MM.1S (cell line): ENCODE measurements around the gene PTBP2.

ENCODE experiments used
- DNase-seq: peaks from one replicate; pipeline ENCODE4 v3.0.0-alpha.2; 2015
- H2AFZ ChIP-seq: fragments of 300-600 bp; sonication (generic); 2 replicates; pipeline ENCODE4 v1.6.0; 2016; ENCODE audit warnings: antibody characterized with exemption, low read length
- H3F3A ChIP-seq: fragments of 300-600 bp; sonication (generic); 2 replicates; pipeline ENCODE4 v1.6.1; 2016; ENCODE audit warnings: mild to moderate bottlenecking, antibody characterized with exemption, low read length, moderate library complexity, mixed read lengths; ENCODE audit not compliant: insufficient read depth
- H3K27ac ChIP-seq: fragments of 300-600 bp; sonication (generic); 2 replicates; pipeline ENCODE4 v1.5.1; 2016; ENCODE audit warnings: mild to moderate bottlenecking, low read length
- H3K27me3 ChIP-seq: fragments of 300-600 bp; sonication (generic); replicated peaks from 2 replicates; pipeline ENCODE4 v1.6.0; 2016; ENCODE audit warnings: low read length; ENCODE audit not compliant: insufficient read depth
- H3K36me3 ChIP-seq: fragments of 300-600 bp; sonication (generic); replicated peaks from 2 replicates; pipeline ENCODE4 v1.6.1; 2016; ENCODE audit warnings: mild to moderate bottlenecking, low read length, mixed read lengths; ENCODE audit not compliant: insufficient read depth
- H3K4me1 ChIP-seq: fragments of 300-600 bp; sonication (generic); 2 replicates; pipeline ENCODE4 v1.6.1; 2016; ENCODE audit warnings: low read length, mixed read lengths
- H3K4me2 ChIP-seq: fragments of 300-600 bp; sonication (generic); 2 replicates; pipeline ENCODE4 v1.6.0; 2016; ENCODE audit warnings: low read depth, low read length
- H3K4me3 ChIP-seq: fragments of 300-600 bp; sonication (generic); 2 replicates; pipeline ENCODE4 v1.5.1; 2016; ENCODE audit warnings: low read length, mixed read lengths
- H3K79me2 ChIP-seq: fragments of 300-600 bp; sonication (generic); 2 replicates; pipeline ENCODE4 v1.6.1; 2016; ENCODE audit warnings: mixed run types, low read length, mixed read lengths
- H3K9ac ChIP-seq: fragments of 300-600 bp; sonication (generic); 2 replicates; pipeline ENCODE4 v1.6.1; 2016; ENCODE audit warnings: low read length, mixed read lengths
- H3K9me2 ChIP-seq: fragments of 300-600 bp; sonication (generic); replicated peaks from 2 replicates; pipeline ENCODE4 v1.6.1; 2016; ENCODE audit warnings: mild to moderate bottlenecking, low read length, mixed read lengths; ENCODE audit not compliant: insufficient read depth
- H3K9me3 ChIP-seq: fragments of 300-600 bp; sonication (generic); replicated peaks from 2 replicates; pipeline ENCODE4 v1.6.1; 2016; ENCODE audit warnings: mild to moderate bottlenecking, low read length, mixed read lengths; ENCODE audit not compliant: insufficient read depth
- H4K20me1 ChIP-seq: fragments of 300-600 bp; sonication (generic); 2 replicates; pipeline ENCODE4 v1.6.1; 2016; ENCODE audit warnings: mild to moderate bottlenecking, low read length, moderate library complexity, mixed read lengths; ENCODE audit not compliant: insufficient read depth
- EZH2 ChIP-seq: fragments of 300-600 bp; sonication (generic); optimal IDR thresholded peaks from 2 replicates; pipeline ENCODE3; 2017; ENCODE audit warnings: low read depth, mild to moderate bottlenecking, antibody characterized with exemption, low read length, mixed read lengths
- EZH2phosphoT487 ChIP-seq: fragments of 300-600 bp; sonication (generic); IDR thresholded peaks from 2 replicates; pipeline ENCODE4 v1.6.1; 2018; ENCODE audit warnings: antibody characterized with exemption, low read length
- TF ChIP-seq, protein P1 (sequence below): fragments of 300-600 bp; sonication (generic); IDR thresholded peaks from 2 replicates; pipeline ENCODE4 v1.5.1; 2016; ENCODE audit warnings: antibody characterized with exemption, low read length, mixed read lengths

Gene PTBP2

GRCh38 chr1:96837781-96838216 lies 116.2 kb downstream of the PTBP2 start:
- Histone ChIP-seq H3K4me3 (no peak overlapping the region), H3K36me3 (no peaks in the 10 kb centered on the region), H3F3A (no peaks in the 10 kb centered on the region), H3K9me3 (no peaks in the 10 kb centered on the region), H2AFZ (no peak overlapping the region), H3K79me2 (no peaks in the 10 kb centered on the region), H4K20me1 (no peaks in the 10 kb centered on the region), H3K27me3 (no peaks in the 10 kb centered on the region), H3K9ac (no peak overlapping the region), H3K27ac (no peak overlapping the region), H3K9me2 (no peaks in the 10 kb centered on the region), H3K4me1 (no peaks in the 10 kb centered on the region), H3K4me2 (no peak overlapping the region)
- TF ChIP-seq EZH2phosphoT487 (no peak), EZH2 (no peak)
- TF ChIP-seq, protein P1, sequence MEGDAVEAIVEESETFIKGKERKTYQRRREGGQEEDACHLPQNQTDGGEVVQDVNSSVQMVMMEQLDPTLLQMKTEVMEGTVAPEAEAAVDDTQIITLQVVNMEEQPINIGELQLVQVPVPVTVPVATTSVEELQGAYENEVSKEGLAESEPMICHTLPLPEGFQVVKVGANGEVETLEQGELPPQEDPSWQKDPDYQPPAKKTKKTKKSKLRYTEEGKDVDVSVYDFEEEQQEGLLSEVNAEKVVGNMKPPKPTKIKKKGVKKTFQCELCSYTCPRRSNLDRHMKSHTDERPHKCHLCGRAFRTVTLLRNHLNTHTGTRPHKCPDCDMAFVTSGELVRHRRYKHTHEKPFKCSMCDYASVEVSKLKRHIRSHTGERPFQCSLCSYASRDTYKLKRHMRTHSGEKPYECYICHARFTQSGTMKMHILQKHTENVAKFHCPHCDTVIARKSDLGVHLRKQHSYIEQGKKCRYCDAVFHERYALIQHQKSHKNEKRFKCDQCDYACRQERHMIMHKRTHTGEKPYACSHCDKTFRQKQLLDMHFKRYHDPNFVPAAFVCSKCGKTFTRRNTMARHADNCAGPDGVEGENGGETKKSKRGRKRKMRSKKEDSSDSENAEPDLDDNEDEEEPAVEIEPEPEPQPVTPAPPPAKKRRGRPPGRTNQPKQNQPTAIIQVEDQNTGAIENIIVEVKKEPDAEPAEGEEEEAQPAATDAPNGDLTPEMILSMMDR, result no peak
- DNase-seq, result no peak

DNA sequence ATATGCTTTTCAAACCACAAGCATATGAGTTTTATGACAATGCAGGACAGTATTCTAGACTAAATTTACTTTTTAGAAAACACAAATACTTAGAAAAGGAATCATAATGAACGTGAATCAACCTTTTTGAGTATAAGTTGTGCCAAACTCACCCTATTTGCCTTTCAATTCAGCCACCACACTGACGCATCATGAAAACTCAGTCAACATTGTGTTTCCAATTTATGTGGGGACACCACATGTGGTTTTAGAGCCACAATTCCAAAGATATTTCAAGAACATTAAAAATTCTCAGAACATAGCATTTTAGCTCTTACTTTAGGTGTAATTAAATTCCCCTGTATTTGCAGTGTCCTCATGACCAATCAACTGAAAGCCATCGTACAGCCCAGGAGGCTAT lies 118.8 kb downstream of the PTBP2 start:
- DNase-seq, result no peak
- Histone ChIP-seq H4K20me1 (no peaks in the 10 kb centered on the region), H3K9ac (no peak overlapping the region), H3K9me2 (no peaks in the 10 kb centered on the region), H3K79me2 (no peaks in the 10 kb centered on the region), H3K27me3 (no peaks in the 10 kb centered on the region), H3K4me2 (no peak overlapping the region), H2AFZ (no peak overlapping the region), H3K9me3 (no peaks in the 10 kb centered on the region), H3F3A (no peaks in the 10 kb centered on the region), H3K27ac (no peak overlapping the region), H3K4me3 (no peak overlapping the region), H3K4me1 (no peaks in the 10 kb centered on the region), H3K36me3 (no peaks in the 10 kb centered on the region)
- no peak for TF ChIP-seq EZH2phosphoT487

DNA sequence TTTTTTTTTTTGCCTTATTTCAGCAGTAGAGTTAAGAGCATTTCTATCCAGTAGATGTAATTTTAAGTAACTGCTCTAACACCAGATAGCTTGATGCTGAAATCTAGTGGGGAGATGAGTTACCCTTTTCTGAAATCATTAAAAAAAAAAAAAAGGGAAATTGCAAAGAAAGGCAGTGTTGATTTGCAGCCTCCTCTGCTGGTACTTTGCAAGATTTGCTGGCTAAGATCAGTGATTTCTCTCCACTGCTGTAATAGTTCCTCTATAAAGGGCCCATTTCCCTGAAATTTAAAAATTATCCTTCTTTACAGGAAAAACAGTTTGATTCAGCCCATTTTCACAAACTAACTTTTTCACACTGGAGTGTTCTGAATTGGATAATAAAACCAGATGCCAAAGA lies 120.6 kb downstream of the PTBP2 start:
- Histone ChIP-seq H3K9me3 (no peaks in the 10 kb centered on the region), H3K4me2 (no peak overlapping the region)
- DNase-seq, result no peak

GRCh38 chr1:96843196-96843595 lies 121.6 kb downstream of the PTBP2 start:
- H3K9me2 ChIP-seq, result no peaks in the 10 kb centered on the region
- H2AFZ ChIP-seq, result no peak overlapping the region
- no peaks in the 10 kb centered on the region for H3K4me1 ChIP-seq
- no peak overlapping the region for H3K4me2 ChIP-seq
- H3K9ac ChIP-seq, result no peak overlapping the region
- H3K9me3 ChIP-seq, result no peaks in the 10 kb centered on the region
- TF ChIP-seq EZH2 (no peak), EZH2phosphoT487 (no peak)
- TF ChIP-seq, protein P1, result no peak
- no peak overlapping the region for H3K27ac ChIP-seq
- H3K36me3 ChIP-seq, result no peaks in the 10 kb centered on the region
- no peaks in the 10 kb centered on the region for H3F3A ChIP-seq
- no peaks in the 10 kb centered on the region for H3K27me3 ChIP-seq
- no peaks in the 10 kb centered on the region for H4K20me1 ChIP-seq
- no peak overlapping the region for H3K4me3 ChIP-seq
- DNase-seq, result no peak
- H3K79me2 ChIP-seq, result no peaks in the 10 kb centered on the region

More for the DNA sequence above, 120.6 kb downstream of the PTBP2 start:
- Histone ChIP-seq H4K20me1 (no peaks in the 10 kb centered on the region), H3K27ac (no peak overlapping the region), H3K79me2 (no peaks in the 10 kb centered on the region), H3K4me3 (no peak overlapping the region), H3K9ac (no peak overlapping the region), H3K4me1 (no peaks in the 10 kb centered on the region), H3K36me3 (no peaks in the 10 kb centered on the region), H3F3A (no peaks in the 10 kb centered on the region), H3K9me2 (no peaks in the 10 kb centered on the region), H2AFZ (no peak overlapping the region), H3K27me3 (no peaks in the 10 kb centered on the region)
- TF ChIP-seq EZH2, result no peak
- TF ChIP-seq, protein P1, result no peak
- no peak for TF ChIP-seq EZH2phosphoT487
